ENCODE measurements around the gene PARP15.
"Not testable (repeated sequence)": the region's sequence is repeated elsewhere in the genome, so short reads cannot be mapped to it uniquely, and the experiment has no call there.

The PARP15 gene

DNA sequence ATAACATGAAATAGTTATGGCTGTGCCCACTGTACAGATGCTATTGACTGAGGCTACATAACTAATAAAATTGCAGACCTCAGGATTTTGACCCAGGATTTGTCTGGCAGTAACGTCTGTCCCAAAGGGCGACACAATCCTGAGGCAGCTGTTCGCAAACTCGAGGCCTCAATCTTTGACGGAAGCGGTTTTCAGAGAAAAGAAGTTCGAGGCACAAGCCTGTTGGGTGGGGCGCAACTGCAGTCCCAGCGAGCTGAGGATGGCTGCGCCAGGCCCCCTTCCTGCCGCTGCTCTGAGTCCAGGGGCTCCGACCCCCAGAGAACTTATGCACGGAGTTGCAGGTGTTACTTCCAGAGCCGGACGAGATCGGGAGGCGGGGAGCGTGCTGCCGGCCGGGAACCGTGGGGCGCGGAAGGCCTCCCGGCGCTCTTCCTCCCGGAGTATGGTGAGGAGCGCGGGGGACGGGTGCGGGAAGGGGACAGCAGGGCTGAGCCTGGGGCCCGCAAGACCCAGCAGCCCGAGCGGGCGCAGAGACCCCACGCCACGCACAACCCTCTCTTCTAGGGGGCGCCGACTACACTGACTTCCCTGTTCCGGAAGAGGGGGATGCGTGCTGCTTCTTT, at the start of gene PARP15:
TSS of gene PARP15 (plus strand) at position 242 of the 623 bp plus-strand sequence. CDS start at position 260, 18 bp downstream.
- no peak for DNase-seq (ENCODE audit: low read depth)

GRCh38 chr3:122530164-122530563, 47.3 kb upstream of the PARP15 start:
- DNase-seq (ENCODE audit: low read depth), result no peak

DNA sequence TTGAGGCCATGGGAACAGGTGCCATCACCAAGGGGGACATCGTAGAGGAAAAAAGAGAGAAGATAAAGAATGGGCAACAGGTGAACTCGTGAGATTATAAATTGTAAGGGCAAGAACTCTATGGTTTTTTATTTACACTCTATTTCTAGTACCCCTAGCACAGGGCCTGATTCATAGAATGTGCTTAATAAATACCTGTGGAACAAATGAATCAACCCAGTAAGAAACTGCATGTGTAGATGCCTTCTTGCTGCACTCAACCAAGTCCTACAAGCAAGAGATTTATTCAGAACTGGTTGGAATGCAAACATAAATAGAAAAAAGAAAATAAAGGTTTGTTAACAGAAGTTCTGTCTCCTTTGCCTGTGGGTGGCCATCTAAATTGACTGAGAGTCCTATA, 44.0 kb upstream of the PARP15 start:
- no peak for DNase-seq (ENCODE audit: low read depth)

GRCh38 chr3:122533931-122534334, 43.5 kb upstream of the PARP15 start:
- DNase-seq (ENCODE audit: low read depth), result no peak

GRCh38 chr3:122535964-122536631, 41.4 kb upstream of the PARP15 start:
- DNase-seq (ENCODE audit: low read depth), result no peak

DNA sequence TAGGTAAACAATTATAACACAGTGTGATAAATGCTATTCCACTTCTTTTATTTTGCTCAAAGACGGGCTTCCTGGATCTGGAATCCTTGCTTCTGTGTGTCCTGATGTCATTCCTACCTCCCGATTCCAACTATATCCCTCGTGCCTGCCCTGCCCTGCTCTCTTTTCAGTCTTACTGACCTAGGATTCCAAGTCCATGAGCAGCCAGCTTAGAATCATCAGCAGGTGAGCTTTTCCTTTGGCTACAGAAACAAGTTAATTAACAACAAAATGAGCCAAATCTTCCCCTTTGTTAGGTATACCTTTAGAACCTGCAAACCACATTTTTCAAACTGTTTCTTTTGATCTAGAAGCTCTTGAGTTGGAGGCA, 40.8 kb upstream of the PARP15 start:
- DNase-seq (ENCODE audit: low read depth), result no peak

DNA sequence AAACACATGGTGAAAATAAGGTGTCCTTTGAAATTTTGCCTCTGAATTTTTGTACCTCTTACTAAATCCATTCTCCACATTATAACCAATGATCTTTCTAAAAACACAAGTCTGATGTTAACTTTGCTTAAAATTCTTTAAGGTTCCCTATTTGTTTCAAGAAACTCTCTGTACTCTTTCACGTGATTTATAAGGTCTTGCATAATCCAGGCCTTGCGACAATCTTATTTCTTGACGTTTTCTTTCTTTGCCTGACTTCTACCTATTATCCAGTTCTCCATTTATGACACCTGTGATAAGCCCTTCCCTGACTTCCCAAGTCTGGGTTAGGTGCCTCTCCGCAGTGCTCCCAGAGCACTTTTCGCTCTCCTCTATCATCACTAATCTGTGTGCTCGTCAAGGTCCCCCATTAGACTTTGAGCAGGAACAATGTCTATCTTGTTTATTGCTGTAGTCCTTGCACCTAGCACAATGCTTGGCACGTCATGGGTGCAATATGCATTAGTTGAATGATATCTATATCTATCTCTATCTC, 38.4 kb upstream of the PARP15 start:
- no peak for DNase-seq (ENCODE audit: low read depth)

DNA sequence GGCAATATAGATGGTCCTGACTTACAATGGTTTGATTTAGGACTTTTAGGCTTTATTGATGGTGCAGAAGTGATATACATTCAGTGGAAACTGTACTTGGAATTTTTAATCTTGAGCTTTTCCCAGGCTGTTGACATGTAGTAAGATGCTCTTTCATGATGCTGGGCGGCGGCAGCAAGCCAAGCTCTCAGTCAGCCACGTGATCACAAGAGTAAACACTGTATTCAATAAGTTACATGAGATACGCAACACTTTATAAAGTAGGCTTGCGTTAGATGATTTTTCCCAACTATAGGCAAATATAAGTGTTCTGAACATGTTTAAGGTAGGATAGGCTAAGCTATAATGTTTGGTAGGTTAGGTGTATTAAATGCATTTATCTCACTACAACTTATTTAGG, 31.3 kb upstream of the PARP15 start:
- no peak for DNase-seq (ENCODE audit: low read depth)

DNA sequence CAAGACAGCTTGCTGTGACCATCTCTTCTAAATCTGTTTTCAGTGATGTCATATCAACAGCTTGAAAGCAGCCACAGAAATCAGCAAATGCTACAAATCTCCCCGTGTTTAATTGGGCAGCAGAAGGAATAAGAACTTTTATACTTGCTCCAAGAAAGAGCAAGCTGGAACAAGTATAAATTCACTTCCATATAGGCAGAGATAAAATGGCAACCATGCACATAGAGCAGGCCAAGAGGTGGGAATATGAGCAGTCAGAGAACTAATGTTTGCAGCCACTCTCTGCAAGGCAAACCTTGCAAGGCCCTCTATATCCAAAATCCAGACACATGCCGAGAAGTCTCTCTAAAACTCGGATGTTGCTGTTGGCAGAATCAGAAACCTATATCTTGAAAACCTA, 29.4 kb upstream of the PARP15 start:
- no peak for DNase-seq (ENCODE audit: low read depth)

DNA sequence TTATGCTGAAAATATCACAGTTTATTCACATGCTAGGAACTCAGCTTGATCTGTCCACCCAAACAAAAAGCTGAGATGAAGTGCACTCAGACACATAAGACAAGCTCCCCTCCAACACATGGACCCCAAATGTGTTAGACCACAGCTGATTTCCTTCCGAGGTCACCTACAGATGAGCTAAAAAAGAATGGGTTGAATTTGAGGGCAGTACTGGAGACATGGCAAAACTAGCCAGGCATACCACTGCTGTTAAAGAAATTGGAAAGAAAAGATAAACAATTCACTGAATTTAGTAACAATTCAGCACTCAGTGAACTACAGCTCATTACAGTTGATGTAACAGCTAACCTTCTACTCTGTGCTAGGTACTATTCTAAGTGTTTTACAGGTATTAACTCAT, 28.8 kb upstream of the PARP15 start:
- no peak for DNase-seq (ENCODE audit: low read depth)

DNA sequence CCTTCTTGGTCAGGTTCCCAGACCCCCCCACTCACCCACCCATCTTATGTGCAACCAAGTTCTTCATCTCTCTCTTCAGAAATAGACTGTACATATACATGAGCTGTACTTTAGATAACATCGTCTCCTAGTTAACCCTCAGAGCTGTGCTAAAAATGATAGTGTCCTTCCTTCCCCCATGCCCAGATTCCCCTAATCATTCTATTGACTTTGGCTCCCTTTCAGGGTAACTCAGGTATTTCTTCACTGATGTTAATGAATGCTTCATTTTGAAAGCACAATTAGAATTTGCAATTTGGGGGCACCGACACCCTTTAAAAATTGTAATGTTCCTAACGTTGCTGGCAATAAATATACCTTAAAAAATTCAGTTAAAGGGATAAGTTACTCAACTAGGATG, 24.3 kb upstream of the PARP15 start:
- no peak for DNase-seq (ENCODE audit: low read depth)

DNA sequence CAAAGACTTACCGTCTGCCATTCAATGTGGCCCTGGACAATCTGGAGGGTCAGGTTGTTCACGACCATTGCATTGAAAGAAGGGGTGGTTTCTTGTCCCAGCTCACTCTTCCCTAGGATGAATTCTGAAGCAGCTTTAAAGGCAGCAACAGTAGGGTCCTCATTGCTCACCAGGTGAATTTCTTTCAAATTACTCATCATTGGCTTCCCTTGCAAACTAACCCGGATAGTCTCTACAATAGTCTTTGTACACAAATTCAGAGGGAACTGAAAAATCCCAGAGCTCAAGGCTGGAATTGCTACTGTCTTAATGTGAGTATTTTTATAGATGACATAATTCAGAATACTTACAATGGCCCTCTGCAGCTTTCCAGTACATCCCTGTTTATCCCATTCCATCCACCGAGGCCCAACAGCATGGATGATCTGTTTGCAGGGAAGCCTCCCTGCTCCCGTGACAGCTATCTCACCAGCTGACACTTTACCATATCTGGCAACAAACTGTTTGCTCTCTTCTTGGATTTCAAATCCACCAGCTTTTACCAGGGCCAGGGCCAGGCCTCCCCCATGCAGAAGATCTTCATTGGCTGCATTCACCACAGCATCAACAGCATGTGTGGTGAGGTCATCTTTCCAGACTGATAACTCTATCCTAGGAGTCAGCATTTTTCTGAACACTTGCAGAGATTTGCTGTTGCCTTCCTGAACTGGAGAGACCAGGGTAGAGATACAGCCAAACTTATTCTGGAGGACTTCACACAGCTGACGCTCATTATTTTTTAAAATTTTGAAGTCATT, 22.0 kb upstream of the PARP15 start:
- DNase-seq (ENCODE audit: low read depth), result no peak

DNA sequence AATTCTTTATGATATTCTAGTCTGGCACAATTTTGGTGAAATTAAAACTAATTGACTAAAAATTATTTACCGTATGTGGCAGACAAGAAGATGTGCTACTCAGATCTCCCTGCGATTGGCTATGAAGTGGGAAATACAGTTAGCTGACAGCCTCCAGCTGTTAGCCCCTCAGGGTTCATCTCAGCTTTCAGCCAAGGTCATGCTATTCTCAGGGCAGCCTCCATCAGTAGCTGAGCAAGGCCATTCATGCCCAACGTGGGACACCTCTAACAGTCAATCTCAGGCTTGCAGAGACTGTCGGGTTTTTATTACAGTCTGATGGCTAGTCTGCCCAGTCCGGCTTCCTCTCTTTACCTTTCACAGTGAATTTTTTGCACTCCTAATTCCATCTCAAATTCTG, 20.1 kb upstream of the PARP15 start:
- DNase-seq (ENCODE audit: low read depth), result no peak

- DNase-seq (ENCODE audit: low read depth), result no peak
These were observed 18.8 kb upstream of the PARP15 start for GRCh38 chr3:122558605-122559004.

DNA sequence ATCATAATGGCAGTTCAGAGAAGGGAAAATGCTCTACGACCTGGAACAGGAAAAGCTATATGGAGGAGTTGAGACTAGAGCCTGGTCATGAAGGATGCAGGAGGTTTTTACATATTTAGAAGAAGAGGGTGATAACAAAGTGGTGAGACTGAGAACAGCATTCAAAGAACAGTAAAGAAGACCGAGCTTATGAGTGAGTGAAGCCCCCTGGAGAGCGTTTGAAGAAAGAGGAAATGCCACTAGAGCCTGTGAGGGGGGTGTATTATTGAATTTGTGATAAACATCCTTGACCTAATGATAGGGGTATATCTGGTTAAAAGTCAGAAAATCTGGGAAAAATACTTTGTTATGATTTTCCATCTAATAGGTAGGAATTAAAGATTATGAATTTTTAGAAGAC, 17.5 kb upstream of the PARP15 start:
- DNase-seq (ENCODE audit: low read depth), result no peak

GRCh38 chr3:122560680-122561079, 16.8 kb upstream of the PARP15 start:
- DNase-seq (ENCODE audit: low read depth), result no peak

DNA sequence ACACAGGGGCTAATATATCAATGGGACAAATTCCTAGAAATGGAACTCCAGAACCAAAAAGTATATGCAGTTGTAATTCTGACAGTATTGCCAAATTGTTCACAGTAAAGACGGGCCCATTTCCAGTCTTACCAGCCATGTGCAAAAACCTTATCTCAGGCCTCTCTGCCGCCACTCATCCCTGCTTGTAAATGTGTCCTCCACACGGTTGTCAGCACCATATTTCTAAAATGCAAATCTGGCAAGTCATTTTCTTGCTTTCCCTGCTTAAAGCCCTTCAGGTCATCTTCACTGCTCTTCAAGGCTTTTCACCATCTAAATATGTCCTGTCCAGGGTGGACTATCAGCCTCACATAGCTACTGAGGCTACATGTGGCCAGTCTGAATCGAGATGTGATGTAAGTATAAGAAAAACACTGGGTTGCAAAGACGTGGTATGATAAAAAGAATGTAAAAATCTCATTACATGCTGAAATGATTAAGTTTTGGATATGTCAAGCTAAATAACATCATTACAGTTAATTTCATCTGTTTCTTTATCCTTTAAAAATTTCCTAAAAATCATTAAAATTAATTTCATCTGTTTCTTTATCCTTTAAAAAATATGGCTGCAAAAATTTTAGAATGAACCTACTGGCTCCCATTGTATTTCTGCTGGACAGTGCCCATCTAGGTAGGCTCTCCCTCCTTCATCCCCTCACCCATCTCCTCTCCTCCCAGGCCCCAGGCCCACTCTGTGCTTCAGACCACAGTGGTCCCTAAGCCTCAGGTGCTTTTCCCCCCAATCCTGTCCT, 14.3 kb upstream of the PARP15 start:
- DNase-seq (ENCODE audit: low read depth), result no peak

GRCh38 chr3:122563717-122564025, 13.8 kb upstream of the PARP15 start:
- DNase-seq (ENCODE audit: low read depth), result no peak

- DNase-seq (ENCODE audit: low read depth), result peak; percentile 40
These were observed 13.1 kb upstream of the PARP15 start, which contains the start of the genes DTX3L and PARP9 for GRCh38 chr3:122564155-122564912. DTX3L (plus strand) TSS chr3:122564338; CDS start chr3:122564427, 89 bp downstream. PARP9 (minus strand) TSS chr3:122564300; CDS start chr3:122559620, 4,680 bp downstream.

DNA sequence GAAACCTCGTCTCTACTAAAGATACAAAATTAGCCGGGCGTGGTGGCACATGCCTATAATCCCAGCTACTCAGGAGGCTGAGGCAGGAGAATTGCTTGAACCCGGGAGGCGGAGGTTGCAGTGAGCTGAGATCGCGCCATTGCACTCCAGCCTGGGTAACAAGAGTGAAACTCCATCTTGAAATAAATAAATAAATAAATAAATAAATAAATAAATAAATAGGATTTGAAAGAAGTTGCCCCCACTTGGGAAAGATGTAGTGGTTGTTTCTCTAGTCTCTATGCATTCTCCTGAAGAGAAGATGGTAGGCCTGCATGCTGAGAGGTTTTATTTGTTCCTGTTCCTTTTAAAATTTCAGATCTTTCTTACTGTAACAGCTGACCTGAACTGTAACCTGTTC, 9.3 kb upstream of the PARP15 start:
- DNase-seq (ENCODE audit: low read depth), result not testable (repeated sequence)

- no peak for DNase-seq (ENCODE audit: low read depth)
These were observed 8.7 kb upstream of the PARP15 start for GRCh38 chr3:122568755-122569154.

Data from stimulated activated CD8-positive, alpha-beta memory T cell treated with anti-CD3 and anti-CD28 coated beads, Interleukin-7, amount 100 ng/mL, for 24 hours (primary cell).